Measurements from ENCODE around the gene MRPL3. TPM values are rescaled to one million over a fixed set of nuclear protein-coding genes. Genes with fewer than 3 reads are reported as not detected.

The MRPL3 gene
- total and polyA plus RNA-seq, 2 donors (not counting 3 experiments of a cell fraction or from before 2014, with no cell fraction given): 49.6 to 68.2 TPM

- dilution Hi-C loops (cut with MboI; ENCODE audit: extremely low pct_ligation_motif_present, low sequenced_read_pairs) (no loop called here), intact Hi-C loops (cut with micrococcal nuclease) (no loop called here)
- no peaks in the 10 kb centered on the region for H3K9me3 ChIP-seq (replicated peaks; ENCODE audit: control insufficient read depth, insufficient read depth, low read length)
- CTCF ChIA-PET: no interaction called here
- H3K4me2 ChIP-seq (ENCODE audit: insufficient read depth, low read length): no peak overlapping the region
- POLR2A ChIA-PET: no interaction called here
- TF ChIP-seq FOS (IDR thresholded peaks at IDR 0.05; ENCODE audit: borderline replicate concordance, insufficient read depth, low read length) (no peak), CTCF (IDR thresholded peaks at IDR 0.05; ENCODE audit: extremely low read depth in 1 of 2, insufficient read depth in 1 of 2, low read depth in 1 of 2, low read length in 2 of 2) (no peak), POLR2A (IDR thresholded peaks at IDR 0.05; ENCODE audit: low read depth, low read length) (no peak), GATA2 (IDR thresholded peaks at IDR 0.05; ENCODE audit: insufficient read depth, insufficient read length, low read depth, low read length) (no peak), POLR2AphosphoS5 (IDR thresholded peaks at IDR 0.05; ENCODE audit: insufficient read depth, low read depth, low read length) (no peak), JUN (IDR thresholded peaks at IDR 0.05; ENCODE audit: borderline replicate concordance, insufficient read depth, insufficient read length, low read depth) (no peak), EZH2 (IDR thresholded peaks at IDR 0.05; ENCODE audit: borderline replicate concordance, low read depth, low read length, severe bottlenecking) (no peak), MYC (IDR thresholded peaks at IDR 0.05; ENCODE audit: low read depth, low read length) (no peak)
- TF ChIP-seq, protein P1, sequence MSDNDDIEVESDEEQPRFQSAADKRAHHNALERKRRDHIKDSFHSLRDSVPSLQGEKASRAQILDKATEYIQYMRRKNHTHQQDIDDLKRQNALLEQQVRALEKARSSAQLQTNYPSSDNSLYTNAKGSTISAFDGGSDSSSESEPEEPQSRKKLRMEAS (IDR thresholded peaks at IDR 0.05; ENCODE audit: insufficient read depth, insufficient read length): no peak
- H3K27me3 ChIP-seq (ENCODE audit: control insufficient read depth in 2 of 2, insufficient read depth in 2 of 2, low read length in 2 of 2): no peaks in the 10 kb centered on the region
- no peak overlapping the region for H3K4me3 ChIP-seq (replicated peaks in 1 of 3; ENCODE audit: insufficient read depth in 1 of 3, low read depth in 1 of 3, low read length in 3 of 3)
- H3K79me2 ChIP-seq (ENCODE audit: control insufficient read depth, insufficient read depth, low read length): peaks cover 5% of the 10 kb centered on the region
- FAIRE-seq (no peak), DNase-seq (ENCODE audit: low read depth, low spot score) (no peak)
- no TSS peak for BruUV-seq (replicated peaks)
- no peak overlapping the region for H3K9ac ChIP-seq (replicated peaks; ENCODE audit: extremely low read depth, insufficient read depth, low read length)
- H2AFZ ChIP-seq (ENCODE audit: low read depth, low read length): no peak overlapping the region
- H3K9me1 ChIP-seq (replicated peaks; ENCODE audit: control insufficient read depth, extremely low read depth, insufficient read depth, low read length): no peaks in the 10 kb centered on the region
- H3K27ac ChIP-seq (ENCODE audit: insufficient read depth, low read depth, low read length): no peak overlapping the region
- no peaks in the 10 kb centered on the region for H3K4me1 ChIP-seq (ENCODE audit: control insufficient read depth, extremely low read depth, insufficient read depth, low read length)
- peaks cover 3 to 18% of the 10 kb centered on the region in 2 experiments for H3K36me3 ChIP-seq (ENCODE audit: control insufficient read depth in 2 of 2, extremely low read depth in 1 of 2, insufficient read depth in 2 of 2, low read length in 2 of 2)
- H4K20me1 ChIP-seq (replicated peaks; ENCODE audit: control insufficient read depth, extremely low read depth, insufficient read depth, low read length): no peaks in the 10 kb centered on the region
Observed at GRCh38 chr3:131494706-131495105, 8.1 kb downstream of the MRPL3 start.
